NCI-H510A treated with DMSO at 0.1 percent for 48 hours (cell line): ENCODE data around the gene LYPD6.
A peak's percentile ranks its signal among the peaks of the same experiment; 100 is the strongest.

Experiments used
- DNase-seq: peaks from one replicate; lab custom pipeline; 2025; lab: John Stamatoyannopoulos, UW

The LYPD6 gene

GRCh38 chr2:149348291-149348690 lies 17.9 kb downstream of the LYPD6 start:
- DNase-seq, result no peak

GRCh38 chr2:149353421-149353820 lies 23.0 kb downstream of the LYPD6 start:
- DNase-seq, result no peak

- DNase-seq, result no peak
Observed at GRCh38 chr2:149355716-149356422, 25.5 kb downstream of the LYPD6 start.

- no peak for DNase-seq
Observed at GRCh38 chr2:149357058-149357457, 26.7 kb downstream of the LYPD6 start.

- no peak for DNase-seq
Observed at GRCh38 chr2:149360106-149360505, 29.7 kb downstream of the LYPD6 start.

GRCh38 chr2:149363958-149364357 lies 33.6 kb downstream of the LYPD6 start:
- DNase-seq, result no peak

GRCh38 chr2:149364839-149365238 lies 34.5 kb downstream of the LYPD6 start:
- no peak for DNase-seq

- peak; percentile 69 for DNase-seq
Observed at GRCh38 chr2:149365931-149366583, 35.7 kb downstream of the LYPD6 start.

GRCh38 chr2:149370061-149370775 lies 39.8 kb downstream of the LYPD6 start:
- DNase-seq, result no peak

GRCh38 chr2:149371476-149371875 lies 41.1 kb downstream of the LYPD6 start:
- no peak for DNase-seq

- DNase-seq, result no peak
Observed at GRCh38 chr2:149375801-149376361, 45.5 kb downstream of the LYPD6 start.

GRCh38 chr2:149380205-149380604 lies 49.8 kb downstream of the LYPD6 start:
- no peak for DNase-seq

- no peak for DNase-seq
Observed at GRCh38 chr2:149383340-149383739, 53.0 kb downstream of the LYPD6 start.

GRCh38 chr2:149385350-149385749 lies 55.0 kb downstream of the LYPD6 start:
- no peak for DNase-seq

GRCh38 chr2:149387411-149387810 lies 57.0 kb downstream of the LYPD6 start:
- no peak for DNase-seq

- no peak for DNase-seq
Observed at GRCh38 chr2:149388120-149388816, 57.9 kb downstream of the LYPD6 start.

GRCh38 chr2:149389506-149390167 lies 59.2 kb downstream of the LYPD6 start:
- DNase-seq, result no peak

- no peak for DNase-seq
Observed at GRCh38 chr2:149393614-149394013, 63.2 kb downstream of the LYPD6 start.

- DNase-seq, result no peak
Observed at GRCh38 chr2:149394864-149395263, 64.5 kb downstream of the LYPD6 start.

GRCh38 chr2:149399934-149400615 lies 69.7 kb downstream of the LYPD6 start:
- DNase-seq, result peak; percentile 45

- DNase-seq, result no peak
Observed at GRCh38 chr2:149400997-149401396, 70.6 kb downstream of the LYPD6 start.
